T-helper 1 cell (primary cell): Measurements from ENCODE around the gene LTBP4.
"Not testable (repeated sequence)": the region's sequence is repeated elsewhere in the genome, so short reads cannot be mapped to it uniquely, and the experiment has no call there.

ENCODE experiments used
- DNase-seq, 5 donors: peaks; one replicate each; pipeline ENCODE4 v3.0.0-alpha.2; 2012 to 2020

The LTBP4 gene

GRCh38 chr19:40576151-40576584, 25.0 kb upstream of the LTBP4 start:
- peak in 1 of 5 donors; percentile 27 for DNase-seq

- DNase-seq, result peak; percentile 85 to 93 (median 89)
Observed at GRCh38 chr19:40576585-40577451, 24.4 kb upstream of the LTBP4 start, which contains the start of gene SHKBP1. TSS of gene SHKBP1 (plus strand) at chr19:40576873. CDS start at chr19:40576900, 27 bp downstream.

- no peak for DNase-seq
Observed at GRCh38 chr19:40578442-40578908, 22.7 kb upstream of the LTBP4 start.

- no peak for DNase-seq
Observed at GRCh38 chr19:40580619-40581018, 20.6 kb upstream of the LTBP4 start.

GRCh38 chr19:40581531-40581930, 19.6 kb upstream of the LTBP4 start:
- no peak for DNase-seq

- no peak for DNase-seq
Observed at GRCh38 chr19:40582467-40582866, 18.7 kb upstream of the LTBP4 start.

- no peak for DNase-seq
Observed at GRCh38 chr19:40583283-40583682, 17.9 kb upstream of the LTBP4 start.

GRCh38 chr19:40584007-40584406, 17.2 kb upstream of the LTBP4 start:
- no peak for DNase-seq

- DNase-seq, result no peak
Observed at GRCh38 chr19:40585241-40585981, 15.8 kb upstream of the LTBP4 start.

GRCh38 chr19:40585982-40586422, 15.2 kb upstream of the LTBP4 start:
- DNase-seq, result no peak

- no peak for DNase-seq
Observed at GRCh38 chr19:40586611-40587010, 14.6 kb upstream of the LTBP4 start.

- no peak for DNase-seq
Observed at GRCh38 chr19:40588110-40588854, 12.9 kb upstream of the LTBP4 start.

GRCh38 chr19:40588926-40589569, 12.1 kb upstream of the LTBP4 start:
- no peak for DNase-seq

- no peak for DNase-seq
Observed at GRCh38 chr19:40589591-40590429, 11.4 kb upstream of the LTBP4 start.

GRCh38 chr19:40590464-40591265, 10.5 kb upstream of the LTBP4 start:
- no peak for DNase-seq

GRCh38 chr19:40591724-40592123, 9.4 kb upstream of the LTBP4 start:
- not testable (repeated sequence) for DNase-seq

- DNase-seq, result peak in 1 of 5 donors; percentile 52
Observed at GRCh38 chr19:40592170-40592569, 9.0 kb upstream of the LTBP4 start.

GRCh38 chr19:40594255-40594654, 6.9 kb upstream of the LTBP4 start:
- no peak for DNase-seq

GRCh38 chr19:40594657-40595091, 6.5 kb upstream of the LTBP4 start:
- no peak for DNase-seq

GRCh38 chr19:40596608-40597328, 4.4 kb upstream of the LTBP4 start:
- DNase-seq, result no peak
